HepG2 (cell line): ENCODE results near the gene CASP5. TPM values are rescaled to one million over a fixed set of nuclear protein-coding genes. Genes with fewer than 3 reads are reported as not detected.
A peak's percentile ranks its signal among the peaks of the same experiment; 100 is the strongest.

ENCODE experiments used
- ATAC-seq: fragments of 200-7000 bp; cut with Tn5 transposase; 3 replicates; pipeline ENCODE4 v1.9.1; 2020; ENCODE audit warnings: mild to moderate bottlenecking, moderate library complexity
- BruUV-seq: library from RNA; stranded (reverse); fragments of 400-500 nt; replicated peaks from 2 replicates; lab custom pipeline; 2021; lab: Mats Ljungman, UMichigan
- CTCF ChIA-PET: fragments of 300-600 bp; formaldehyde crosslinking; extraction: SDS; loops from one replicate; lab custom pipeline; 2021; ENCODE audit warnings: low total read pairs, inconsistent platforms, low intra/inter-chr PET ratio; lab: Yijun Ruan, JAX
- POLR2A ChIA-PET: fragments of 350-600 bp; sonication (Branson Sonifier 250); formaldehyde crosslinking; loops from one replicate; lab custom pipeline; 2020; ENCODE audit warnings: antibody characterized with exemption, inconsistent platforms; lab: Yijun Ruan, JAX
- DNase-seq: peaks from one replicate; pipeline ENCODE4 v3.0.0-alpha.2; 2015; ENCODE audit warnings: low spot score
- FAIRE-seq: peaks from 3 replicates; lab custom pipeline; 2011; peaks lifted over from hg19 to GRCh38; lab: Jason Lieb, UNC
- H2AFZ ChIP-seq: one replicate; pipeline ENCODE4 v1.6.1; 2011; ENCODE audit warnings: low read length, inconsistent platforms
- H3K27ac ChIP-seq: fragments of 300-600 bp; 3 replicates; pipeline ENCODE4 v1.8.0; 2011; ENCODE audit warnings: mixed run types, mild to moderate bottlenecking, mixed read lengths, low read length, inconsistent platforms; ENCODE audit not compliant: insufficient read depth; ENCODE audit errors: extremely low read length
- H3K27me3 ChIP-seq, 2 experiments: fragments of 200-600 bp in 1 of 2; 2 replicates in 1 of 2; 3 replicates in 1 of 2; pipeline versions ENCODE4 v1.6.0 to v1.8.0; 2011; ENCODE audit warnings: low read length in 2 of 2, mild to moderate bottlenecking in 2 of 2, moderate library complexity in 2 of 2, inconsistent platforms in 1 of 2; ENCODE audit not compliant: insufficient read depth in 2 of 2, control insufficient read depth in 1 of 2
- H3K36me3 ChIP-seq, 2 experiments: fragments of 200-600 bp in 1 of 2; replicated peaks in 1 of 2; 2 replicates in 1 of 2; 3 replicates in 1 of 2; pipeline versions ENCODE4 v1.5.1 to v1.8.0; 2011; ENCODE audit warnings: low read length in 2 of 2, inconsistent platforms in 1 of 2; ENCODE audit not compliant: insufficient read depth in 2 of 2, control insufficient read depth in 1 of 2
- H3K4me1 ChIP-seq: 2 replicates; pipeline ENCODE4 v1.5.1; 2012; ENCODE audit warnings: low read length, inconsistent platforms; ENCODE audit not compliant: insufficient read depth
- H3K4me2 ChIP-seq: 2 replicates; pipeline ENCODE4 v1.6.0; 2011; ENCODE audit warnings: low read depth, low read length, inconsistent platforms
- H3K4me3 ChIP-seq, 3 experiments: fragments of 200-600 bp in 1 of 3; sonication (generic), shearing (Covaris generic) in 1 of 3; replicated peaks in 1 of 3; 2 replicates each; pipeline ENCODE4 v1.5.1; 2011 to 2016; ENCODE audit warnings: low read length in 3 of 3, inconsistent platforms in 2 of 3, low read depth in 2 of 3, mild to moderate bottlenecking in 2 of 3, control low read depth in 1 of 3, mixed read lengths in 1 of 3; ENCODE audit not compliant: insufficient read depth in 1 of 3
- H3K79me2 ChIP-seq: one replicate; pipeline ENCODE4 v1.6.1; 2011; ENCODE audit warnings: low read length, inconsistent platforms; ENCODE audit not compliant: insufficient read depth
- H3K9ac ChIP-seq: 2 replicates; pipeline ENCODE4 v1.6.0; 2011; ENCODE audit warnings: mild to moderate bottlenecking, low read depth, low read length, inconsistent platforms; ENCODE audit not compliant: insufficient read depth
- H3K9me3 ChIP-seq: 2 replicates; pipeline ENCODE4 v1.5.1; 2012; ENCODE audit warnings: mild to moderate bottlenecking, low read length
- H4K20me1 ChIP-seq: 2 replicates; pipeline ENCODE4 v1.6.0; 2011; ENCODE audit warnings: inconsistent platforms, mild to moderate bottlenecking, low read length, moderate library complexity; ENCODE audit not compliant: insufficient read depth
- CCDC6 ChIP-seq: sonication (generic); formaldehyde crosslinking; IDR thresholded peaks from 2 replicates; pipeline ENCODE4 v1.8.1; 2022; ENCODE audit warnings: mild to moderate bottlenecking, missing genetic modification reagents, moderate library complexity
- CENPT ChIP-seq: sonication (generic); formaldehyde crosslinking; IDR thresholded peaks from 2 replicates; pipeline ENCODE4 v1.8.0; 2022; ENCODE audit warnings: low read depth, mild to moderate bottlenecking, moderate library complexity, missing genetic modification reagents
- ESRRA ChIP-seq: sonication (generic); formaldehyde crosslinking; IDR thresholded peaks from 2 replicates; pipeline ENCODE4 v1.5.1; 2020; ENCODE audit warnings: mild to moderate bottlenecking, low read depth, missing genetic modification reagents
- ETV5 ChIP-seq: IDR thresholded peaks from 2 replicates; pipeline ENCODE4 v1.6.1; 2018; ENCODE audit warnings: missing biosample characterization, missing genetic modification reagents, inconsistent platforms, borderline replicate concordance
- FOXP1 ChIP-seq, 2 experiments: fragments of 450-650 bp in 1 of 2; IDR thresholded peaks; 2 replicates each; pipeline ENCODE4 v1.6.1; 2017 to 2018; ENCODE audit warnings: antibody characterized with exemption in 1 of 2
- GZF1 ChIP-seq: sonication (generic); formaldehyde crosslinking; IDR thresholded peaks from 2 replicates; pipeline ENCODE4 v1.5.1; 2020; ENCODE audit warnings: mild to moderate bottlenecking, missing genetic modification reagents
- MAFK ChIP-seq, 2 experiments: IDR thresholded peaks in 1 of 2; conservative IDR thresholded peaks in 1 of 2; 2 replicates each; pipeline ENCODE4 v1.6.1; 2011; ENCODE audit warnings: improper control_type of control experiment in 2 of 2, low read length in 2 of 2
- NFKB2 ChIP-seq: sonication (generic); formaldehyde crosslinking; IDR thresholded peaks from 2 replicates; pipeline ENCODE4 v1.4.0; 2020; ENCODE audit warnings: missing genetic modification reagents, borderline replicate concordance
- PHF20 ChIP-seq: sonication (generic); formaldehyde crosslinking; IDR thresholded peaks from 2 replicates; pipeline ENCODE4 v1.5.0; 2020; ENCODE audit warnings: mild to moderate bottlenecking, missing genetic modification reagents
- SPEN ChIP-seq: sonication (generic); formaldehyde crosslinking; IDR thresholded peaks from 2 replicates; pipeline ENCODE4 v1.5.1; 2020; ENCODE audit warnings: low read depth, mild to moderate bottlenecking, missing genetic modification reagents
- XBP1 ChIP-seq: sonication (generic); formaldehyde crosslinking; IDR thresholded peaks from 2 replicates; pipeline ENCODE4 v1.5.0; 2020; ENCODE audit warnings: missing genetic modification reagents
- ZNF552 ChIP-seq: sonication (generic); formaldehyde crosslinking; IDR thresholded peaks from 2 replicates; pipeline ENCODE4 v1.9.0; 2022; ENCODE audit warnings: missing genetic modification reagents, mild to moderate bottlenecking, borderline replicate concordance
- WGBS: methylation state at CpG from one replicate; pipeline ENCODE4 v1.1.6; 2017; ENCODE audit warnings: low lambda C conversion rate; 5-methylcytosine and 5-hydroxymethylcytosine counted together
- in situ Hi-C: cut with HindIII; loops from 2 replicates; pipeline ENCODE4 v1.10.0; 2017; ENCODE audit warnings: low pct_unique_long_range_greater_than_20kb; ENCODE audit not compliant: extremely low pct_ligation_motif_present
- intact Hi-C: fragments of 100-400 bp; cut with micrococcal nuclease; formaldehyde crosslinking; loops from one replicate; pipeline ENCODE4 v1.10.0; 2022; ENCODE audit not compliant: unreplicated experiment
- polyA plus RNA-seq, 8 experiments: library from polyadenylated mRNA; depleted of rRNA in 3 of 8; stranded (reverse) in 7 of 8; unstranded in 1 of 8; fragments of >200 nt; fragmentation: Illumina TruSeq in 4 of 8; extraction: Trizol in 4 of 8; gene quantifications; 2 replicates each; pipeline versions ENCODE4 v1.2.1 to v1.2.3, GENCODE V29; 2011 to 2016; ENCODE audit warnings: low read depth in 4 of 8, missing spikeins in 1 of 8, mixed read lengths in 1 of 8; ENCODE audit not compliant: insufficient read depth in 1 of 8
- total RNA-seq, 5 experiments: library from RNA; depleted of rRNA; stranded (reverse); fragments of >200 nt; fragmentation: Illumina TruSeq; extraction: Trizol; gene quantifications; 2 replicates each; pipeline ENCODE4 v1.2.3, GENCODE V29; 2016; ENCODE audit warnings: low read depth in 1 of 5
- TF ChIP-seq, protein P1 (sequence below), 2 experiments: sonication (generic) in 1 of 2; formaldehyde crosslinking in 1 of 2; IDR thresholded peaks; 2 replicates each; pipeline versions ENCODE4 v1.6.1 to v1.9.0; 2014 to 2022; ENCODE audit warnings: antibody characterized with exemption in 1 of 2, borderline replicate concordance in 1 of 2, inconsistent platforms in 1 of 2, low read depth in 1 of 2, missing genetic modification reagents in 1 of 2

Gene CASP5
- total and polyA plus RNA-seq, 2 of the 13 experiments (the other 11 are each of a cell fraction or from before 2014, with no cell fraction given) = not detected

- TF ChIP-seq ESRRA (CRISPR knock-in tag) = 0 out of 2 replicates have a peak, but pooled peaks have one; percentile 61
Observed at GRCh38 chr11:105004021-105004420, 18.9 kb downstream of the CASP5 start (continued).

- no peaks in the 10 kb centered on the region for H3K9me3 ChIP-seq
- no peaks in the 10 kb centered on the region for H4K20me1 ChIP-seq
- H3K4me3 ChIP-seq = no peak overlapping the region
- ChIA-PET CTCF (no interaction called here), POLR2A (no interaction called here)
- no peaks in the 10 kb centered on the region for H3K36me3 ChIP-seq
- H3K9ac ChIP-seq = no peak overlapping the region
- intact Hi-C loops = loop anchor here (5.0 kb wide), 1 partner anchor 129 kb away; no protein-coding TSS in a partner anchor
- H3K27me3 ChIP-seq = no peaks in the 10 kb centered on the region
- no peak for DNase-seq
- no peak overlapping the region for H2AFZ ChIP-seq
- no peaks in the 10 kb centered on the region for H3K79me2 ChIP-seq
- no peak for FAIRE-seq
- no peak overlapping the region for H3K4me2 ChIP-seq
- ATAC-seq = no peak
- in situ Hi-C loops = no loop called here
- 9% methylated on average over 2 of the region's 2 CpGs for WGBS
- H3K27ac ChIP-seq = no peak overlapping the region
- no TSS peak for BruUV-seq
- H3K4me1 ChIP-seq = peaks cover 35% of the 10 kb centered on the region
- TF ChIP-seq, protein P1, sequence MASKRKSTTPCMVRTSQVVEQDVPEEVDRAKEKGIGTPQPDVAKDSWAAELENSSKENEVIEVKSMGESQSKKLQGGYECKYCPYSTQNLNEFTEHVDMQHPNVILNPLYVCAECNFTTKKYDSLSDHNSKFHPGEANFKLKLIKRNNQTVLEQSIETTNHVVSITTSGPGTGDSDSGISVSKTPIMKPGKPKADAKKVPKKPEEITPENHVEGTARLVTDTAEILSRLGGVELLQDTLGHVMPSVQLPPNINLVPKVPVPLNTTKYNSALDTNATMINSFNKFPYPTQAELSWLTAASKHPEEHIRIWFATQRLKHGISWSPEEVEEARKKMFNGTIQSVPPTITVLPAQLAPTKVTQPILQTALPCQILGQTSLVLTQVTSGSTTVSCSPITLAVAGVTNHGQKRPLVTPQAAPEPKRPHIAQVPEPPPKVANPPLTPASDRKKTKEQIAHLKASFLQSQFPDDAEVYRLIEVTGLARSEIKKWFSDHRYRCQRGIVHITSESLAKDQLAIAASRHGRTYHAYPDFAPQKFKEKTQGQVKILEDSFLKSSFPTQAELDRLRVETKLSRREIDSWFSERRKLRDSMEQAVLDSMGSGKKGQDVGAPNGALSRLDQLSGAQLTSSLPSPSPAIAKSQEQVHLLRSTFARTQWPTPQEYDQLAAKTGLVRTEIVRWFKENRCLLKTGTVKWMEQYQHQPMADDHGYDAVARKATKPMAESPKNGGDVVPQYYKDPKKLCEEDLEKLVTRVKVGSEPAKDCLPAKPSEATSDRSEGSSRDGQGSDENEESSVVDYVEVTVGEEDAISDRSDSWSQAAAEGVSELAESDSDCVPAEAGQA (IDR thresholded peaks at IDR 0.05; ENCODE audit: low read depth) = no peak
- TF ChIP-seq, protein P1 (CRISPR knock-in tag; IDR thresholded peaks at IDR 0.05; ENCODE audit: borderline replicate concordance) = no peak
- TF ChIP-seq XBP1 (CRISPR knock-in tag) = no peak
- no peak for TF ChIP-seq GZF1 (CRISPR knock-in tag)
- no peak for TF ChIP-seq NFKB2
- TF ChIP-seq ZNF552 = no peak
- TF ChIP-seq CENPT (CRISPR knock-in tag) = no peak
- TF ChIP-seq SPEN (CRISPR knock-in tag) = no peak
- TF ChIP-seq FOXP1 (IDR thresholded peaks at IDR 0.05) = no peak
- no peak for TF ChIP-seq FOXP1 (CRISPR knock-in tag; IDR thresholded peaks at IDR 0.05)
- TF ChIP-seq MAFK (conservative IDR thresholded peaks at IDR 0.05 in 1 of 2, IDR thresholded peaks at IDR 0.05 in 1 of 2; ENCODE audit: low read length in 2 of 2) = peak; percentile 86 to 92
- no peak for TF ChIP-seq PHF20 (CRISPR knock-in tag)
- TF ChIP-seq CCDC6 (CRISPR knock-in tag) = no peak
- no peak for TF ChIP-seq ETV5 (CRISPR knock-in tag)
Observed at GRCh38 chr11:105003151-105003550, 19.8 kb downstream of the CASP5 start.
